ENCODE data around the gene P2RY6. TPM values are rescaled to one million over a fixed set of nuclear protein-coding genes. Genes with fewer than 3 reads are reported as not detected.
A peak's percentile ranks its signal among the peaks of the same experiment; 100 is the strongest.

Gene P2RY6
- total RNA-seq, 4 donors from 2014 or later: 0.63 to 3.3 (median 0.90) TPM; not detected in 1

DNA sequence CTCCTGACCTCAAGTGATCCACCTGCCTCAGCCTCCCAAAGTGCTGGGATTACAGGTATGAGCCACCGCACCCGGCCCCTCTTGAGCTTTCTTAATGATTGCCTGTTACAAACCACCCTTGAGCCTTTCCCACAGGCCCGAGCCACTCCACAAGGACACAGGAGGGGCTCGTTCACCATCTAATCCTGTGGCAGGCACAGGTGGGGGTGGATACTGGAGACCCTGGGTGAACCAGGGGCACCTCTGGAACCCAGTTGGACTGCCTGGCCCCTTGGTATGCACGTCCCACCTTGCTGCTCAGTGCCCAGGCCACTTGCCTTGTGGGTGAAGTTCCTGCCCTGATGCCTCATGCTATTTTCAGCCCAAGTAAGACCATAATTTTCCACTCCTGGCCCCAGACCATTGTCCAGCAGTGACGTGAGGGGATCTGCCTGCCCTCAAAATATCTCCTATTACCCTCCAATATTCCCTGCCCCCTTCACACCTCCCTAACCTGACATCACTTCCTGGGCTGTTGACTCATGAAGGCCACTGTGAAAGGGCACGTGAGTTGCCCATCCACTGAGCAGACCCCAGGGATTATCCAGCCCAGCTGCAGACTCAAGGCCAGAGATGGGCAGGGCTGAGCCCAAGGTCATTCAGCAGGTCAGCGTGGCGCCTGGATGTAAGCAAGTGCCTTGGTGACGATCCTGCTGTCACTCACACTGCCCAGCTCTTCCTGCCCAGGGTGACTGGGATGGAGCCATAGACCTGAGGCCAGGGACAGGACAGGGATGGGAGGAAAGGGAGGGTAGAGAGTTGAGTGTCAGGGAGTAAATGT, 34.5 kb upstream of the P2RY6 start:
- Histone ChIP-seq H3K4me3 (no peak overlapping the region), H3K9me3 (no peaks in the 10 kb centered on the region), H3K27ac (no peak overlapping the region), H3K4me1 (peaks cover 0 to 21% (median 0%) of the 10 kb centered on the region in 4 donors), H3K36me3 (no peaks in the 10 kb centered on the region), H3K27me3 (no peaks in the 10 kb centered on the region)
- no peak for DNase-seq (ENCODE audit: low spot score in 2 of 2)
- TF ChIP-seq CTCF (IDR thresholded peaks at IDR 0.05) (no peak), EP300 (IDR thresholded peaks at IDR 0.05) (no peak), POLR2A (IDR thresholded peaks at IDR 0.05) (no peak)
- 72 to 78% methylated on average over 10 of the region's 10 CpGs for WGBS, 2 donors

- Histone ChIP-seq H3K36me3 (no peaks in the 10 kb centered on the region), H3K9me3 (no peaks in the 10 kb centered on the region), H3K4me1 (peaks cover 0 to 23% (median 0%) of the 10 kb centered on the region in 4 donors), H3K27me3 (no peaks in the 10 kb centered on the region), H3K27ac (no peak overlapping the region), H3K4me3 (no peak overlapping the region)
- no peak for DNase-seq (ENCODE audit: low spot score in 2 of 2)
- TF ChIP-seq CTCF (IDR thresholded peaks at IDR 0.05) (no peak), POLR2A (IDR thresholded peaks at IDR 0.05) (no peak), EP300 (IDR thresholded peaks at IDR 0.05) (no peak)
- WGBS, 2 donors: 87% methylated on average over 6 of the region's 6 CpGs
These were observed 33.0 kb upstream of the P2RY6 start for GRCh38 chr11:73239111-73239521.

DNA sequence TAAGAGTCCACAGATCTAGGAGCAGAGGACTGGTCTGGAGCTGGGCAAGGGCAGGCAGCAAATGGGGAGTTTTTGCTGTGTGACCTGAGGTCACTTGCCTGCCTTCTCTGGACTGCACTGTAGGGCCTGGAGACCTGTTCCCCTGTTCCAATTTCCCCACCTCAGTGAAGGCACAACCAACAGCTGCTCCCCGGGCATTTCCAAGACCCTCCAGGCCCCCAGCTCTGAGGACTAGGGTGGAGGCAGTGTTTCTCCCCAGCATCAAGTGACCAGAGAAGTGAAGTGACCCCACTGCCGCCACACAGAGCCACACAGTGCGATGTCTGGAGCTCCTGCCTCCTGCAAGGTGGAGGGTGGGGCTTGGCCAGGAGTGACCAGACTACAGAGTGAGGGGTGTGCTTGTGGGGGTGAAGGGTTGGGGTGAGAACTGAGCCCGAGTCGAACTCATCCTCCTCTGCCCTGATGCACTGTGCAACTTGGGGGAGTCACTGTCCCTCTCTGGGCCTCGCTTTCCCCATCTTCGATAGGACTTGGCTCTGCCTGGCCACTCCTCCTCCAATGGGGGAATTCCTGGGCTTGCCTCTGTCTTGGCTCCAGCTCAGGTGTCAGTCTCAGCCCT, 32.5 kb upstream of the P2RY6 start:
- TF ChIP-seq CTCF (IDR thresholded peaks at IDR 0.05) (no peak), POLR2A (IDR thresholded peaks at IDR 0.05) (no peak), EP300 (IDR thresholded peaks at IDR 0.05) (no peak)
- no peak for DNase-seq (ENCODE audit: low spot score in 2 of 2)

GRCh38 chr11:73240190-73240781, 31.9 kb upstream of the P2RY6 start:
- DNase-seq (ENCODE audit: low spot score in 2 of 2): no peak
- TF ChIP-seq EP300 (IDR thresholded peaks at IDR 0.05) (no peak), POLR2A (IDR thresholded peaks at IDR 0.05) (no peak), CTCF (IDR thresholded peaks at IDR 0.05) (no peak)
- Histone ChIP-seq H3K4me1 (peaks cover 0 to 23% (median 0%) of the 10 kb centered on the region in 4 donors), H3K9me3 (no peaks in the 10 kb centered on the region), H3K4me3 (no peak overlapping the region), H3K27me3 (no peaks in the 10 kb centered on the region), H3K27ac (peak overlapping the region in 1 of 4 donors; percentile 20), H3K36me3 (no peaks in the 10 kb centered on the region)
- WGBS, 2 donors: 48 to 49% methylated on average over 4 of the region's 4 CpGs

More for the DNA sequence above, 32.5 kb upstream of the P2RY6 start:
- Histone ChIP-seq H3K9me3 (no peaks in the 10 kb centered on the region), H3K27me3 (no peaks in the 10 kb centered on the region), H3K4me3 (no peak overlapping the region), H3K27ac (no peak overlapping the region), H3K4me1 (peaks cover 0 to 23% (median 0%) of the 10 kb centered on the region in 4 donors), H3K36me3 (no peaks in the 10 kb centered on the region)
- 71 to 84% methylated on average over 7 of the region's 7 CpGs for WGBS, 2 donors

GRCh38 chr11:73241300-73241699, 30.8 kb upstream of the P2RY6 start:
- TF ChIP-seq POLR2A (IDR thresholded peaks at IDR 0.05) (no peak), EP300 (IDR thresholded peaks at IDR 0.05) (no peak), CTCF (IDR thresholded peaks at IDR 0.05) (no peak)
- 75 to 81% methylated on average over 4 of the region's 4 CpGs for WGBS, 2 donors
- H3K9me3 ChIP-seq: no peaks in the 10 kb centered on the region

More at GRCh38 chr11:73241300-73241699, 30.8 kb upstream of the P2RY6 start:
- Histone ChIP-seq H3K27ac (no peak overlapping the region), H3K4me3 (no peak overlapping the region), H3K27me3 (no peaks in the 10 kb centered on the region), H3K4me1 (peaks cover 0 to 27% (median 0%) of the 10 kb centered on the region in 4 donors), H3K36me3 (no peaks in the 10 kb centered on the region)
- DNase-seq (ENCODE audit: low spot score in 2 of 2): no peak
